ENCODE measurements around the gene BACE1. TPM values are rescaled to one million over a fixed set of nuclear protein-coding genes. Genes with fewer than 3 reads are reported as not detected.

Gene BACE1
- total and polyA plus RNA-seq, 10 of the 15 experiments (the other 5 are each of a cell fraction or from before 2014, with no cell fraction given) = 0.07 to 1.6 (median 0.32) TPM

- TF ChIP-seq NFYB (IDR thresholded peaks at IDR 0.05; ENCODE audit: insufficient read depth, low read depth, low read length) = no peak
- no peak for TF ChIP-seq ATF7 (IDR thresholded peaks at IDR 0.05; ENCODE audit: low read depth)
- TF ChIP-seq GATAD2B (conservative IDR thresholded peaks at IDR 0.05; ENCODE audit: low read depth) = no peak
- TF ChIP-seq SKIL (IDR thresholded peaks at IDR 0.05; ENCODE audit: low read depth, poor library complexity, severe bottlenecking) = no peak
- TF ChIP-seq, protein P1, sequence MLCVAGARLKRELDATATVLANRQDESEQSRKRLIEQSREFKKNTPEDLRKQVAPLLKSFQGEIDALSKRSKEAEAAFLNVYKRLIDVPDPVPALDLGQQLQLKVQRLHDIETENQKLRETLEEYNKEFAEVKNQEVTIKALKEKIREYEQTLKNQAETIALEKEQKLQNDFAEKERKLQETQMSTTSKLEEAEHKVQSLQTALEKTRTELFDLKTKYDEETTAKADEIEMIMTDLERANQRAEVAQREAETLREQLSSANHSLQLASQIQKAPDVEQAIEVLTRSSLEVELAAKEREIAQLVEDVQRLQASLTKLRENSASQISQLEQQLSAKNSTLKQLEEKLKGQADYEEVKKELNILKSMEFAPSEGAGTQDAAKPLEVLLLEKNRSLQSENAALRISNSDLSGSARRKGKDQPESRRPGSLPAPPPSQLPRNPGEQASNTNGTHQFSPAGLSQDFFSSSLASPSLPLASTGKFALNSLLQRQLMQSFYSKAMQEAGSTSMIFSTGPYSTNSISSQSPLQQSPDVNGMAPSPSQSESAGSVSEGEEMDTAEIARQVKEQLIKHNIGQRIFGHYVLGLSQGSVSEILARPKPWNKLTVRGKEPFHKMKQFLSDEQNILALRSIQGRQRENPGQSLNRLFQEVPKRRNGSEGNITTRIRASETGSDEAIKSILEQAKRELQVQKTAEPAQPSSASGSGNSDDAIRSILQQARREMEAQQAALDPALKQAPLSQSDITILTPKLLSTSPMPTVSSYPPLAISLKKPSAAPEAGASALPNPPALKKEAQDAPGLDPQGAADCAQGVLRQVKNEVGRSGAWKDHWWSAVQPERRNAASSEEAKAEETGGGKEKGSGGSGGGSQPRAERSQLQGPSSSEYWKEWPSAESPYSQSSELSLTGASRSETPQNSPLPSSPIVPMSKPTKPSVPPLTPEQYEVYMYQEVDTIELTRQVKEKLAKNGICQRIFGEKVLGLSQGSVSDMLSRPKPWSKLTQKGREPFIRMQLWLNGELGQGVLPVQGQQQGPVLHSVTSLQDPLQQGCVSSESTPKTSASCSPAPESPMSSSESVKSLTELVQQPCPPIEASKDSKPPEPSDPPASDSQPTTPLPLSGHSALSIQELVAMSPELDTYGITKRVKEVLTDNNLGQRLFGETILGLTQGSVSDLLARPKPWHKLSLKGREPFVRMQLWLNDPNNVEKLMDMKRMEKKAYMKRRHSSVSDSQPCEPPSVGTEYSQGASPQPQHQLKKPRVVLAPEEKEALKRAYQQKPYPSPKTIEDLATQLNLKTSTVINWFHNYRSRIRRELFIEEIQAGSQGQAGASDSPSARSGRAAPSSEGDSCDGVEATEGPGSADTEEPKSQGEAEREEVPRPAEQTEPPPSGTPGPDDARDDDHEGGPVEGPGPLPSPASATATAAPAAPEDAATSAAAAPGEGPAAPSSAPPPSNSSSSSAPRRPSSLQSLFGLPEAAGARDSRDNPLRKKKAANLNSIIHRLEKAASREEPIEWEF (IDR thresholded peaks at IDR 0.05; ENCODE audit: insufficient replicate concordance, low read depth, low read length) = no peak
Measured at GRCh38 chr11:117319214-117319840, 3.3 kb upstream of the BACE1 start (continued).

Measured in GM12878 (cell line).